Right lobe of liver (tissue), 4 donors: Measurements from ENCODE around the gene TAS2R60.

Source experiments
- POLR2A ChIP-seq: fragments of 450-650 bp; IDR thresholded peaks from one replicate; pipeline ENCODE4 v1.6.1; 2017; ENCODE audit warnings: antibody characterized with exemption, mild to moderate bottlenecking
- TF ChIP-seq, protein P1 (sequence below), 4 donors: fragments of 200-600 bp in 3 of 4; fragments of 450-650 bp in 1 of 4; IDR thresholded peaks; one replicate each; pipeline versions ENCODE4 v1.5.1 to v1.8.0; 2016 to 2022; ENCODE audit warnings: antibody characterized with exemption in 4 of 4, mild to moderate bottlenecking in 2 of 4
- donor health status: DM: no; HTN: no; CAD: no.
- donor health status: DM: no; HTN: no; CAD: no.
- donor health status: DM: no; HTN: yes; CAD: no.

- no peak for TF ChIP-seq POLR2A
- TF ChIP-seq, protein P1, sequence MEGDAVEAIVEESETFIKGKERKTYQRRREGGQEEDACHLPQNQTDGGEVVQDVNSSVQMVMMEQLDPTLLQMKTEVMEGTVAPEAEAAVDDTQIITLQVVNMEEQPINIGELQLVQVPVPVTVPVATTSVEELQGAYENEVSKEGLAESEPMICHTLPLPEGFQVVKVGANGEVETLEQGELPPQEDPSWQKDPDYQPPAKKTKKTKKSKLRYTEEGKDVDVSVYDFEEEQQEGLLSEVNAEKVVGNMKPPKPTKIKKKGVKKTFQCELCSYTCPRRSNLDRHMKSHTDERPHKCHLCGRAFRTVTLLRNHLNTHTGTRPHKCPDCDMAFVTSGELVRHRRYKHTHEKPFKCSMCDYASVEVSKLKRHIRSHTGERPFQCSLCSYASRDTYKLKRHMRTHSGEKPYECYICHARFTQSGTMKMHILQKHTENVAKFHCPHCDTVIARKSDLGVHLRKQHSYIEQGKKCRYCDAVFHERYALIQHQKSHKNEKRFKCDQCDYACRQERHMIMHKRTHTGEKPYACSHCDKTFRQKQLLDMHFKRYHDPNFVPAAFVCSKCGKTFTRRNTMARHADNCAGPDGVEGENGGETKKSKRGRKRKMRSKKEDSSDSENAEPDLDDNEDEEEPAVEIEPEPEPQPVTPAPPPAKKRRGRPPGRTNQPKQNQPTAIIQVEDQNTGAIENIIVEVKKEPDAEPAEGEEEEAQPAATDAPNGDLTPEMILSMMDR (IDR thresholded peaks at IDR 0.05) = peak; percentile 77 to 83 (median 79)
Measured at GRCh38 chr7:143416565-143417149, 26.6 kb upstream of the TAS2R60 start.
